ENCODE measurements around the gene KRTAP20-4. TPM values are rescaled to one million over a fixed set of nuclear protein-coding genes. Genes with fewer than 3 reads are reported as not detected.

The KRTAP20-4 gene
- total and polyA plus RNA-seq, 10 of the 15 experiments (the other 5 are each of a cell fraction or from before 2014, with no cell fraction given), result not detected

GRCh38 chr21:30580132-30580531 lies 40.3 kb upstream of the KRTAP20-4 start:
- Histone ChIP-seq H3K27ac (ENCODE audit: control insufficient read depth, insufficient read depth) (no peak overlapping the region), H3K9me3 (replicated peaks; ENCODE audit: control insufficient read depth, insufficient read depth, low read length) (no peaks in the 10 kb centered on the region), H3K36me3 (ENCODE audit: control insufficient read depth in 2 of 2, insufficient read depth in 2 of 2, low read length in 1 of 2) (no peaks in the 10 kb centered on the region), H3K27me3 (replicated peaks in 1 of 2; ENCODE audit: control insufficient read depth in 2 of 2, insufficient read depth in 2 of 2, low read length in 1 of 2) (no peaks in the 10 kb centered on the region), H3K79me2 (ENCODE audit: control insufficient read depth, insufficient read depth, low read length) (no peaks in the 10 kb centered on the region), H3K9ac (ENCODE audit: control insufficient read depth, insufficient read depth, low read length) (no peak overlapping the region), H3K4me1 (ENCODE audit: control insufficient read depth, insufficient read depth, low read length) (no peaks in the 10 kb centered on the region), H4K20me1 (ENCODE audit: control insufficient read depth, insufficient read depth) (no peaks in the 10 kb centered on the region), H3K4me3 (no peak overlapping the region), H3K4me2 (ENCODE audit: control insufficient read depth, insufficient read depth) (no peak overlapping the region), H2AFZ (ENCODE audit: control insufficient read depth, low read depth, low read length) (no peak overlapping the region)
- ChIA-PET SMC1A (ENCODE audit: uncharacterized antibody, unreplicated experiment) (no interaction called here), RAD21 (ENCODE audit: unreplicated experiment) (no interaction called here), POLR2A (no interaction called here), CTCF (no interaction called here)
- in situ Hi-C loops (cut with MboI), result no loop called here
- 12% methylated on average over 3 of the region's 3 CpGs for WGBS (ENCODE audit: insufficient coverage, insufficient replicate concordance, low lambda C conversion rate, missing lambda C conversion rate)
- BruUV-seq (replicated peaks), result no TSS peak
- FAIRE-seq (no peak), DNase-seq (ENCODE audit: low read depth, low spot score) (no peak), ATAC-seq (no peak)
- intact Hi-C loops (cut with micrococcal nuclease; ENCODE audit: unreplicated experiment), result no loop called here
- TF ChIP-seq NFIC (IDR thresholded peaks at IDR 0.05; ENCODE audit: low read depth, low read length) (no peak), SUPT20H (IDR thresholded peaks at IDR 0.05; ENCODE audit: borderline replicate concordance, control insufficient read depth, low read depth, low read length) (no peak), SKIL (IDR thresholded peaks at IDR 0.05; ENCODE audit: low read depth, poor library complexity, severe bottlenecking) (no peak), YBX1 (IDR thresholded peaks at IDR 0.05) (no peak), MEF2A (IDR thresholded peaks at IDR 0.05; ENCODE audit: insufficient read depth, low read depth, low read length) (no peak), FOXK2 (IDR thresholded peaks at IDR 0.05) (no peak), KDM1A (IDR thresholded peaks at IDR 0.05; ENCODE audit: borderline replicate concordance) (no peak), RB1 (IDR thresholded peaks at IDR 0.05; ENCODE audit: borderline replicate concordance) (no peak), CTCF (IDR thresholded peaks at IDR 0.05 in 2 of 3, conservative IDR thresholded peaks at IDR 0.05 in 1 of 3; ENCODE audit: control insufficient read depth in 2 of 3, extremely low read depth in 1 of 3, insufficient read depth in 1 of 3, low read depth in 3 of 3, low read length in 3 of 3) (no peak), PAX8 (IDR thresholded peaks at IDR 0.05) (no peak), KAT2A (conservative IDR thresholded peaks at IDR 0.05; ENCODE audit: control insufficient read depth, low read depth, low read length) (no peak), RELA (IDR thresholded peaks at IDR 0.05; ENCODE audit: borderline replicate concordance, partially characterized antibody) (no peak), ZBTB40 (IDR thresholded peaks at IDR 0.05; ENCODE audit: borderline replicate concordance) (no peak), SMARCA5 (IDR thresholded peaks at IDR 0.05) (no peak), TBL1XR1 (IDR thresholded peaks at IDR 0.05; ENCODE audit: low read depth, low read length) (no peak), ZBTB33 (IDR thresholded peaks at IDR 0.05) (no peak)
